ENCODE data around the gene MARCHF3.

DNA sequence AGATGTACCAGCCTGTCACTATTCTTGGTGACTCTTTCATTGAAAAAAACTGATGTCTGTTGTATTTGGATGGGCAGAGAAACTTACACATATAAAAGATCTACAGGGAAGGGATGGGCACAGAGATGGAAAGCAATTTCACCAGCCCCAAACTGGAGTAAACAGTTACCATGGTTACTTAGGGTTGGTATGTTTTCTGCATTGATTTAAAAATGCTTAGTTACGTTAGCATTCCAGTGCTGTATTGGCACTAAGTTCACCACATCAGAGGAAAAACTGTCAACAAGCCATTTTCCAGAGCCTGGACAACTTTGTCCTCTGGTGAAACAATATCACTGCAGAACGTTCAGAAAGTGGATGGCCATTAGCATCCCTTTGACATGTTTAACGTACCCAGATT, 28.0 kb downstream of the MARCHF3 start:
- TF ChIP-seq CTCF (conservative IDR thresholded peaks at IDR 0.05 in 1 of 2, IDR thresholded peaks at IDR 0.05 in 1 of 2; ENCODE audit: low read depth in 1 of 2, low read length in 2 of 2) (no peak), EZH2 (IDR thresholded peaks at IDR 0.05; ENCODE audit: low read length, missing control alignments) (no peak)

Data from fibroblast of lung (primary cell).